HepG2 (cell line): ENCODE measurements around the gene SAMD10. TPM values are rescaled to one million over a fixed set of nuclear protein-coding genes. Genes with fewer than 3 reads are reported as not detected.

Experiments used
- ARNT ChIP-seq: fragments of 450-650 bp; IDR thresholded peaks from 2 replicates; pipeline ENCODE4 v1.6.1; 2017
- ARNTL ChIP-seq: sonication (generic); formaldehyde crosslinking; IDR thresholded peaks from 2 replicates; pipeline ENCODE4 v1.4.0; 2020; ENCODE audit warnings: mild to moderate bottlenecking, missing genetic modification reagents
- CC2D1A ChIP-seq: sonication (generic); formaldehyde crosslinking; IDR thresholded peaks from 2 replicates; pipeline ENCODE4 v1.8.1; 2023; ENCODE audit warnings: mild to moderate bottlenecking, missing genetic modification reagents
- GTF3A ChIP-seq: sonication (generic); formaldehyde crosslinking; conservative IDR thresholded peaks from 2 replicates; pipeline ENCODE4 v1.4.0; 2020; ENCODE audit warnings: mild to moderate bottlenecking, missing genetic modification reagents
- HOXA3 ChIP-seq: sonication (generic); formaldehyde crosslinking; IDR thresholded peaks from 2 replicates; pipeline ENCODE4 v1.5.0; 2020; ENCODE audit warnings: missing genetic modification reagents
- JDP2 ChIP-seq: sonication (generic); formaldehyde crosslinking; IDR thresholded peaks from 2 replicates; pipeline ENCODE4 v1.8.1; 2022; ENCODE audit warnings: missing genetic modification reagents, borderline replicate concordance
- JUNB ChIP-seq: sonication (generic); formaldehyde crosslinking; IDR thresholded peaks from 2 replicates; pipeline ENCODE4 v1.8.0; 2022; ENCODE audit warnings: missing genetic modification reagents, mild to moderate bottlenecking, borderline replicate concordance
- MATR3 ChIP-seq: sonication (generic); formaldehyde crosslinking; IDR thresholded peaks from 2 replicates; pipeline ENCODE4 v1.4.0; 2020; ENCODE audit warnings: missing genetic modification reagents
- NCOA1 ChIP-seq: sonication (generic); formaldehyde crosslinking; IDR thresholded peaks from 2 replicates; pipeline ENCODE4 v1.9.0; 2021; ENCODE audit warnings: missing genetic modification reagents
- STAG1 ChIP-seq: sonication (generic); formaldehyde crosslinking; IDR thresholded peaks from 2 replicates; pipeline ENCODE4 v1.4.0; 2020; ENCODE audit warnings: missing genetic modification reagents
- TOE1 ChIP-seq: sonication (generic); formaldehyde crosslinking; IDR thresholded peaks from 2 replicates; pipeline ENCODE4 v1.4.0; 2020; ENCODE audit warnings: mild to moderate bottlenecking, missing genetic modification reagents
- ZBTB42 ChIP-seq: sonication (generic); formaldehyde crosslinking; IDR thresholded peaks from 2 replicates; pipeline ENCODE4 v1.5.0; 2020; ENCODE audit warnings: mild to moderate bottlenecking, missing genetic modification reagents
- ZNF430 ChIP-seq: sonication (generic); formaldehyde crosslinking; IDR thresholded peaks from 2 replicates; pipeline ENCODE4 v1.9.0; 2021; ENCODE audit warnings: mild to moderate bottlenecking, missing genetic modification reagents
- ZNF432 ChIP-seq: sonication (generic); formaldehyde crosslinking; IDR thresholded peaks from 2 replicates; pipeline ENCODE4 v1.5.0; 2020; ENCODE audit warnings: missing genetic modification reagents, mild to moderate bottlenecking, borderline replicate concordance
- ZNF552 ChIP-seq: sonication (generic); formaldehyde crosslinking; IDR thresholded peaks from 2 replicates; pipeline ENCODE4 v1.9.0; 2022; ENCODE audit warnings: missing genetic modification reagents, mild to moderate bottlenecking, borderline replicate concordance
- ZSCAN29 ChIP-seq: sonication (generic); formaldehyde crosslinking; conservative IDR thresholded peaks from 2 replicates; pipeline ENCODE4 v1.4.0; 2020; ENCODE audit warnings: mild to moderate bottlenecking, missing genetic modification reagents
- polyA plus RNA-seq, 8 experiments: library from polyadenylated mRNA; depleted of rRNA in 3 of 8; stranded (reverse) in 7 of 8; unstranded in 1 of 8; fragments of >200 nt; fragmentation: Illumina TruSeq in 4 of 8; extraction: Trizol in 4 of 8; gene quantifications; 2 replicates each; pipeline versions ENCODE4 v1.2.1 to v1.2.3, GENCODE V29; 2011 to 2016; ENCODE audit warnings: low read depth in 4 of 8, missing spikeins in 1 of 8, mixed read lengths in 1 of 8; ENCODE audit not compliant: insufficient read depth in 1 of 8
- total RNA-seq, 5 experiments: library from RNA; depleted of rRNA; stranded (reverse); fragments of >200 nt; fragmentation: Illumina TruSeq; extraction: Trizol; gene quantifications; 2 replicates each; pipeline ENCODE4 v1.2.3, GENCODE V29; 2016; ENCODE audit warnings: low read depth in 1 of 5
- TF ChIP-seq, protein P1 (sequence below): sonication (generic); formaldehyde crosslinking; IDR thresholded peaks from 2 replicates; pipeline ENCODE4 v1.5.1; 2020; ENCODE audit warnings: mild to moderate bottlenecking, missing genetic modification reagents, borderline replicate concordance
- TF ChIP-seq, protein P2 (sequence below): sonication (generic); formaldehyde crosslinking; IDR thresholded peaks from 2 replicates; pipeline ENCODE4 v1.4.0; 2020; ENCODE audit warnings: missing genetic modification reagents, mild to moderate bottlenecking, borderline replicate concordance
- TF ChIP-seq, protein P3 (sequence below): sonication (generic); formaldehyde crosslinking; IDR thresholded peaks from 2 replicates; pipeline ENCODE4 v1.4.0; 2020; ENCODE audit warnings: missing genetic modification reagents

SAMD10 gene
- total and polyA plus RNA-seq, 2 of the 13 experiments (the other 11 are each of a cell fraction or from before 2014, with no cell fraction given) = 6.1 to 11.0 TPM

DNA sequence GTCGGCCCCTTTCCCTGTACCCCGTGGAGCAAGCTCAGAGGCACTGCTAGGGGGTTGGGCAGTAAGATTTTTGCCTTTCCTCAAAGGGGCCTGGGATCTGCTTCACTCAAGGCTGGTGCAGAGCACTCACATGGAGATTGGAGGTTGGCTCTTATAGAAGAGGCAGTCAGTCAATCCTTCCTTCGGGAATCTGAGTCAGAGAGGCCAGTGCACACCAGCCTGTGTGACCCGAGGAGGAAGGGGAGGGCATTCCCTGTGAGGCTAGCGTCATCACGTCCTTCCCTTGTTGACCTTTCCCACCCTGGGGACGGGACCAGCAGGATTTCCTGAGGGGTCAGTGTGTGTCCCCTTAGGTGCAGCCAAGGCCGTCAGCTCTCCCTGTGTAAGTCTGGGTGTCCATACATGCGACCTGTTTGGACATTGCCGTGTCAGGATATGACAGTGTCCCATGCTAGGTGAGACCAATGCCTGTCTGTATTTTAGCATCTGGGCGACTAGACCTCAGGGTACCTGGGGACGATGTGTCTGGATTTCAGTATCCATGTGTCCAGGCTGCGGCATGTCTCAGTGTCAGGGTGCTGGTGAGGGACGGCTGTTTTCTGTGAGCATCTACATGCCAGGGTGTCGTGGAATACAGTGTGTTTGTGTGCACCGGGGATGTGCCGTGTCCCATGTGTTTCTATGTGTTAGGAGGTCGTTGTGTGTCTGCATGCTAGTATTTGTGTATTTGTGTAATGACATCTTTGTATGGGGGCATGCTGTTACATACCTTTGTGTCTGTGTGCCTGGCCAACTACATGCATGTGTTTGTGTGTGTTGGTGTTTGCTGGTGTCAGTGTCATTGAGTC lies 6.9 kb downstream of the SAMD10 start (continued):
- TF ChIP-seq, protein P1, sequence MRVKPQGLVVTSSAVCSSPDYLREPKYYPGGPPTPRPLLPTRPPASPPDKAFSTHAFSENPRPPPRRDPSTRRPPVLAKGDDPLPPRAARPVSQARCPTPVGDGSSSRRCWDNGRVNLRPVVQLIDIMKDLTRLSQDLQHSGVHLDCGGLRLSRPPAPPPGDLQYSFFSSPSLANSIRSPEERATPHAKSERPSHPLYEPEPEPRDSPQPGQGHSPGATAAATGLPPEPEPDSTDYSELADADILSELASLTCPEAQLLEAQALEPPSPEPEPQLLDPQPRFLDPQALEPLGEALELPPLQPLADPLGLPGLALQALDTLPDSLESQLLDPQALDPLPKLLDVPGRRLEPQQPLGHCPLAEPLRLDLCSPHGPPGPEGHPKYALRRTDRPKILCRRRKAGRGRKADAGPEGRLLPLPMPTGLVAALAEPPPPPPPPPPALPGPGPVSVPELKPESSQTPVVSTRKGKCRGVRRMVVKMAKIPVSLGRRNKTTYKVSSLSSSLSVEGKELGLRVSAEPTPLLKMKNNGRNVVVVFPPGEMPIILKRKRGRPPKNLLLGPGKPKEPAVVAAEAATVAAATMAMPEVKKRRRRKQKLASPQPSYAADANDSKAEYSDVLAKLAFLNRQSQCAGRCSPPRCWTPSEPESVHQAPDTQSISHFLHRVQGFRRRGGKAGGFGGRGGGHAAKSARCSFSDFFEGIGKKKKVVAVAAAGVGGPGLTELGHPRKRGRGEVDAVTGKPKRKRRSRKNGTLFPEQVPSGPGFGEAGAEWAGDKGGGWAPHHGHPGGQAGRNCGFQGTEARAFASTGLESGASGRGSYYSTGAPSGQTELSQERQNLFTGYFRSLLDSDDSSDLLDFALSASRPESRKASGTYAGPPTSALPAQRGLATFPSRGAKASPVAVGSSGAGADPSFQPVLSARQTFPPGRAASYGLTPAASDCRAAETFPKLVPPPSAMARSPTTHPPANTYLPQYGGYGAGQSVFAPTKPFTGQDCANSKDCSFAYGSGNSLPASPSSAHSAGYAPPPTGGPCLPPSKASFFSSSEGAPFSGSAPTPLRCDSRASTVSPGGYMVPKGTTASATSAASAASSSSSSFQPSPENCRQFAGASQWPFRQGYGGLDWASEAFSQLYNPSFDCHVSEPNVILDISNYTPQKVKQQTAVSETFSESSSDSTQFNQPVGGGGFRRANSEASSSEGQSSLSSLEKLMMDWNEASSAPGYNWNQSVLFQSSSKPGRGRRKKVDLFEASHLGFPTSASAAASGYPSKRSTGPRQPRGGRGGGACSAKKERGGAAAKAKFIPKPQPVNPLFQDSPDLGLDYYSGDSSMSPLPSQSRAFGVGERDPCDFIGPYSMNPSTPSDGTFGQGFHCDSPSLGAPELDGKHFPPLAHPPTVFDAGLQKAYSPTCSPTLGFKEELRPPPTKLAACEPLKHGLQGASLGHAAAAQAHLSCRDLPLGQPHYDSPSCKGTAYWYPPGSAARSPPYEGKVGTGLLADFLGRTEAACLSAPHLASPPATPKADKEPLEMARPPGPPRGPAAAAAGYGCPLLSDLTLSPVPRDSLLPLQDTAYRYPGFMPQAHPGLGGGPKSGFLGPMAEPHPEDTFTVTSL (CRISPR knock-in tag) = no peak
- TF ChIP-seq ZNF432 (CRISPR knock-in tag) (0 out of 2 replicates have a peak, but pooled peaks have one; percentile 47), ARNTL (CRISPR knock-in tag) (peak; percentile 52; the same call in 1 of the 2 replicates), ARNT (no peak), TOE1 (no peak), JDP2 (no peak), GTF3A (no peak), ZSCAN29 (CRISPR knock-in tag) (no peak; the same call in 1 of the 2 replicates), JUNB (no peak), MATR3 (CRISPR knock-in tag) (no peak), ZNF430 (CRISPR knock-in tag) (0 out of 2 replicates have a peak, but pooled peaks have one; percentile 2), ZBTB42 (CRISPR knock-in tag) (no peak), CC2D1A (CRISPR knock-in tag) (no peak), ZNF552 (CRISPR knock-in tag) (0 out of 2 replicates have a peak, but pooled peaks have one; percentile 64), HOXA3 (CRISPR knock-in tag) (peak; percentile 74), STAG1 (CRISPR knock-in tag) (no peak), NCOA1 (CRISPR knock-in tag) (no peak)
- TF ChIP-seq, protein P2, sequence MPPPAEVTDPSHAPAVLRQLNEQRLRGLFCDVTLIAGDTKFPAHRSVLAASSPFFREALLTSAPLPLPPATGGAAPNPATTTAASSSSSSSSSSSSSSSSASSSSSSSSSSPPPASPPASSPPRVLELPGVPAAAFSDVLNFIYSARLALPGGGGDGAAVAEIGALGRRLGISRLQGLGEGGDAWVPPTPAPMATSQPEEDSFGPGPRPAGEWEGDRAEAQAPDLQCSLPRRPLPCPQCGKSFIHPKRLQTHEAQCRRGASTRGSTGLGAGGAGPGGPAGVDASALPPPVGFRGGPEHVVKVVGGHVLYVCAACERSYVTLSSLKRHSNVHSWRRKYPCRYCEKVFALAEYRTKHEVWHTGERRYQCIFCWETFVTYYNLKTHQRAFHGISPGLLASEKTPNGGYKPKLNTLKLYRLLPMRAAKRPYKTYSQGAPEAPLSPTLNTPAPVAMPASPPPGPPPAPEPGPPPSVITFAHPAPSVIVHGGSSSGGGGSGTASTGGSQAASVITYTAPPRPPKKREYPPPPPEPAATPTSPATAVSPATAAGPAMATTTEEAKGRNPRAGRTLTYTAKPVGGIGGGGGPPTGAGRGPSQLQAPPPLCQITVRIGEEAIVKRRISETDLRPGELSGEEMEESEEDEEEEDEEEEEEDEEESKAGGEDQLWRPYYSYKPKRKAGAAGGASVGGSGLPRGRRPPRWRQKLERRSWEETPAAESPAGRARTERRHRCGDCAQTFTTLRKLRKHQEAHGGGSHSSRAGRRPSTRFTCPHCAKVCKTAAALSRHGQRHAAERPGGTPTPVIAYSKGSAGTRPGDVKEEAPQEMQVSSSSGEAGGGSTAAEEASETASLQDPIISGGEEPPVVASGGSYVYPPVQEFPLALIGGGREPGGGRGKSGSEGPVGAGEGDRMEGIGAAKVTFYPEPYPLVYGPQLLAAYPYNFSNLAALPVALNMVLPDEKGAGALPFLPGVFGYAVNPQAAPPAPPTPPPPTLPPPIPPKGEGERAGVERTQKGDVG (CRISPR knock-in tag) = peak; percentile 41; the same call in 1 of the 2 replicates
- TF ChIP-seq, protein P3, sequence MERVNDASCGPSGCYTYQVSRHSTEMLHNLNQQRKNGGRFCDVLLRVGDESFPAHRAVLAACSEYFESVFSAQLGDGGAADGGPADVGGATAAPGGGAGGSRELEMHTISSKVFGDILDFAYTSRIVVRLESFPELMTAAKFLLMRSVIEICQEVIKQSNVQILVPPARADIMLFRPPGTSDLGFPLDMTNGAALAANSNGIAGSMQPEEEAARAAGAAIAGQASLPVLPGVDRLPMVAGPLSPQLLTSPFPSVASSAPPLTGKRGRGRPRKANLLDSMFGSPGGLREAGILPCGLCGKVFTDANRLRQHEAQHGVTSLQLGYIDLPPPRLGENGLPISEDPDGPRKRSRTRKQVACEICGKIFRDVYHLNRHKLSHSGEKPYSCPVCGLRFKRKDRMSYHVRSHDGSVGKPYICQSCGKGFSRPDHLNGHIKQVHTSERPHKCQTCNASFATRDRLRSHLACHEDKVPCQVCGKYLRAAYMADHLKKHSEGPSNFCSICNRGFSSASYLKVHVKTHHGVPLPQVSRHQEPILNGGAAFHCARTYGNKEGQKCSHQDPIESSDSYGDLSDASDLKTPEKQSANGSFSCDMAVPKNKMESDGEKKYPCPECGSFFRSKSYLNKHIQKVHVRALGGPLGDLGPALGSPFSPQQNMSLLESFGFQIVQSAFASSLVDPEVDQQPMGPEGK (CRISPR knock-in tag) = peak; percentile 56
